ENCODE results near the gene ZNF532.
"Not testable (repeated sequence)": the region's sequence is repeated elsewhere in the genome, so short reads cannot be mapped to it uniquely, and the experiment has no call there.

ZNF532 gene

DNA sequence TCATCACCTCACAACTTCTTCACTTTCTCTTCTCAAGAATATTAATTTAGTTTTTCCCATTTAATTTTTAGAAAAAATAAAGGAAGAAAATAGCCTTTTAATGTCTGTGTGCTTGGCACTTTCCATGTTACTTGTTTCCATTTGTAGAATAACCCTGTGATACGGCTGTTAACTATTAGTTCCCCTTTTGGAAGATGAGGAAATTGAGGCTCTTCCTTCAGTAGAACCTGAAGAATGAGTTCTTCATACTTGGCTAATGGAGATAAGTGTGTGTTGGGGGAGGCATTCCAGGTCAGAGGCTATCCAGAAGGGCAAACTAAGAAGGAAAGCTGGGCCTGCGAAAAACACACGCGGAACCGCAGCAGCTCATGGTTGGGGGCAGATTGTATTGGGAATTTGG, 38.3 kb downstream of the ZNF532 start:
- DNase-seq: no peak

DNA sequence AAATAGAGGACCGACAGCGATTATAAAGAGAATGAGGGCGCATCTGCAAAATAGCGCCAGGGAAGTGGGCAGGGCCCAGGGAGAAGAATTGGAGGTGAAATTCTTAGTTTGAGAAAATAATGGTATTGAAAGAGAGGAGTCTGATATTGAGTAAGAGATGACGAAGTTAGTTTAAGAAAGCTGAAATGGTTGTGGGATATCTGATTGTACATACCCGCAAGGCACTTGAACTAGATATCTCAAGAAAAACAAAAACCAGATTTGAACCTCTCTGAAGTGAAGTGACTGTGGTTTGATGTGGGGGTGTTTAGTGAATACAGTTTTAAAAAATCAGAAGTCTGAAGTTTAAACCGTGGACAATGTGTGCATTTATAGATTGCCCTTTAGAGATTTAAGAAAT, 38.9 kb downstream of the ZNF532 start:
- no peak for DNase-seq

DNA sequence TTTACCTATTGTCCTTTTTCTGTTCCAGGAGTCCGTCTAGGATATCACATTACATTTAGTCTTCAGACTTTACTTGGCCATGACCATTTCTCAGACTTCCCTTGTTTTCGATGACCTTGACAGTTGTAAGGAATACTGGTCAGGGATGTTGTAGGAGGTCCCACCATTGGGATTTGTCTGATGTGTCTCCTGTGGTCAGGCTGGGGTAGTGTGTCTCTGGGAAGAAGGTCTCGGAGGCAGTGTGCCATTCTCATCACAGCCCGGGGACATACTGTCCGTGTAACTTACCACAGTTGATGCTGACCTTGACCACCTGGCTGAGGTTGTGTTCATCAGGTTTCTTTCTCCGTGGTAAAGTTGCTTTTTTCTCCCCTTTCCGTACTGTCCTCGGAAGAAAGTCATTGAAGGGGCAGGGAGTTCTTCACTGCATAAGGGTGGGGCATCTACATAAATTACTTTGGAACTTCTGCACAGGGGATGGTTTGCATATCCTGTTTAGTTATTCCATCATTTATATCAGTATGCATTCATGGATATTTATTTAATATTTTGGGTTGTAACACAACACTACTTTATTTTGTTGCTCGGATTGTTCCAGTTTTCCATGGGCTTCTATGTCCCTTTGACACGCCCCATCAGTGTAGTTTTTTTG, 41.2 kb downstream of the ZNF532 start:
- no peak for DNase-seq

DNA sequence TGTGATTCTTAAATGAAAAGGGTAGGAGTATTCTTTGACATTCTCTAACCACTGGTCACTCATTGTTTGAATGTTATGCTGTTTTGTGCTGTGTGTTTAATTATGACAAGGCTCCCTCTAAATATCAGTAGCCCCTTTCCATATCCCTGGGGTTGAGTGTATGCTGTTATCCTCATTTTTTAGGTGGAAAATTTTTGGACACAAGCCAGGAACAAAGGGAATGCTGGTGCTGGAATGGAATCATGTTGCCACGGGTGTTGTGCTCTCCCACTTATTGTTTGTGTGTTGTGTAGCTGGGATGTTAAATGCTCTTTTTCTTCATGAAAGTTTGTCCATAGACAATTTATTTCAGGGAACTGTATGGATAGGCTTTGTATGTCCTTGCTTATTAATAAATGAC, 43.3 kb downstream of the ZNF532 start:
- no peak for DNase-seq

DNA sequence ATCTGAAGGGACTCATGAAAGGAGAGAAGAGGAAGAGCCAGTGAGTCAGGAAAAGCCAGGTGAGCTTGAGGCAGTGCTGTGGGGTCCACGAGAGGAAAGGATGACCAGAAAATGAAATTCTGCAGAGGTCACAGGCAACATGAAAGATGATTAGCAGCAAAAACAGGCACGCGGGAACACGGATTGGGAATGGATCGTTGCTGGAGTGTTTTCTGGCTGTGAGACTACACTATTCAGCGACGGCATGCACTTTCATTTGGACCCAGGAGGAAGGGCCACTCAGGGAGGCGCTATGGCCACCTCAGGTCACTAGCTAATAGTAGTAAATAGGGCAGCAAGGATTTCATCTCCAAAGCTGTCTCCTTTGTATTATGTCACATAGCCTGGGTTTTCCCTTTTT, 44.8 kb downstream of the ZNF532 start:
- DNase-seq: no peak

DNA sequence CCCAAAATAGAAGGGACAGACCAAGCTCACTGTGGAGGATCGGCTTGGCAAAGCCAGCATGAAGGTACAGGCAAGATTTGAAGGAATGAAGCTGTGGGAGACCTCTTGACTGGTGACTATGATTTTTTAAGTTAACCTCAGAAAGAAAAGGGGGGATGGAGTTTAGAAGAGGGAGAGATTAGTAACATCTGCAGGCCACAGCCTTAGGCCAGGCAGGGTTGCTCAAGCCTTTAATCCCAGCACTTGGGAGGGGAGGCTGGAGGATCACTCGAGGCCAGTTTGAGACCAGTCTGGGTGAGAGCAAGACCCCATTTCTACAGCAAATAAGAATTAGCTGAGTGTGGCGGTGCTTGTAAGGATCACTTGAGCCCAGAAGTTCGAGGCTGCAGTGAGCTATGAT, 46.6 kb downstream of the ZNF532 start:
- DNase-seq: no peak

DNA sequence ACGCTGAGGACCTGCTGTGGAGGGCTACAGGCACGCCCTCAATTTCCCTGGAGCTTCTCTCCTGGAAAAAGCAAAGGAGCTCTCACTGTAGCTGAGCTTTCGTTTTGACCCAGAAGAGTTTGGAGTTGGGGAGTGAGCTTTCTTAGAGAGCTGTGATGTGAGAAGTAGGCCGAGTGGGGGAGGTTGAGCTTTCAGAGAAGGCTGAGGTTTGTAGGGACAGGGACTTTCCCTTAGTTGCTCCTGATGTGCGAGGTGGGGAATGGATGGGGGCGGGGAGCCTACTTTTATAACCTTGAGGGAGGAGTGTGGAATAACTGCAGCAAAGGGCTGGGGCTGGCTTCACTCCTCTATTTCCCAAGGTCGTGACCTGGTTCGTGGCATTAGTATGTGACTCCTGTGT, 47.1 kb downstream of the ZNF532 start:
- no peak for DNase-seq

DNA sequence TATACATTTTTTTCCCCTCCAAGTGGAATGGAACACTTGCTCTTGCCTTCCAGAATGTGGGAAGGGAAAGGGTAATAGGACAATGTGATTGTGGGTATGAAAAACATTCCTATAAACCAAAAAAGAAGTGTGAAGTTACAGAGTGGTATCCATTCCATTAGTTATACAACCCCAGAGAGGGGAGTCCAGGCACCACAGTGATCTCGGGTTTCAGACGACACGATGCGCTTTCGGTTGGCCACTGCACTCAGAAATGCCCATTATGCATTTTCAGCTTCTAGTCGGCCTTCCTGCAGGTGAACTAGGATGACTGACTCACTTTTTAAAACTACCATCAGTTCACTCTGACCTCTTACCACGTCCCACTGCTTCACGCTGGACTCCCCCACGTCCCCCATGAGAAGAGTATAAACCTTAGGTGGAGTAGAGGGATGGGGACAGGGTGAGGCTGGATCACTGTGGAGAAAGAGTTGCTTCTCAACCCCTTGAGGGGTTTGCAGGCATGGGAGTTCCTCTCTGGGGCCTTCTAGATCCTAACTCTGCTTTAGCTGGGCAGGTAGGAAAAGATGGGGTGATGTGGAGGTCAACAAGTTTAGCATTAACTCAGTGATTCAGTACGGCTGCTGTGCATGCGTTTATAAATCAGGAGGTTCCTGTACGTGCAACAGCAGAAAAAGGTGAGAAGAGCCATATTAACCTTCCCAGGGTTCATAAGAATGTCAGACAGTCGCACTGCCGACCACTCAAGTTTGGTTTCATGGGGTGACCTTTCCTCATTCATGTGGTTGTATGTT, 50.5 kb downstream of the ZNF532 start:
- DNase-seq: no peak

DNA sequence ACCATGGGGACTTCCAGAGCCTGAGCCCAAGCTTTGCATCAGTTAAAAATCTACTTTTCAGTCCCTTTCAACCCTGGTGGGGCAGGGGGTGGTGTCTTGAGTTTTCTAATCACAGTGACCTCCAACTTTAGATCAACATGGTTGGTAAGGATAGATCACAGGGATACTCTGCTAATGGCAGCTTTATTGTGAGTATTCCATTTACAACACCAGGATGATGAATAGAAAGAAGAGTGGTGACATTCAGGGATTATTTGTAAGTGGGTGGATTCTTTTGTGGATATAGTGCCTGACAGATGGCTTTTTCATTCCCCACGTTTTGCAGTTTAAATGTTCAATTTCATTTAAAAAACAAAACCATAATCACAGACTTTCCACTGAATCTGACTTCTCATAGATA, 51.3 kb downstream of the ZNF532 start:
- DNase-seq: no peak

DNA sequence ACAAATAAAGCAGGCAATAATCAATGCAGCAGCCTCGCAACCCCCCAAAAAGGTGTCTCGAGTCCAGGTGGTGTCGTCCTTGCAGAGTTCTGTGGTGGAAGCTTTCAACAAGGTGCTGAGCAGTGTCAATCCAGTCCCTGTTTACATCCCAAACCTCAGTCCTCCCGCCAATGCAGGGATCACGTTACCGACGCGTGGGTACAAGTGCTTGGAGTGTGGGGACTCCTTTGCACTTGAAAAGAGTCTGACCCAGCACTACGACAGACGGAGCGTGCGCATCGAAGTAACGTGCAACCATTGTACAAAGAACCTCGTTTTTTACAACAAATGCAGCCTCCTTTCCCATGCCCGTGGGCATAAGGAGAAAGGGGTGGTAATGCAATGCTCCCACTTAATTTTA, 55.3 kb downstream of the ZNF532 start:
- not testable (repeated sequence) for DNase-seq

DNA sequence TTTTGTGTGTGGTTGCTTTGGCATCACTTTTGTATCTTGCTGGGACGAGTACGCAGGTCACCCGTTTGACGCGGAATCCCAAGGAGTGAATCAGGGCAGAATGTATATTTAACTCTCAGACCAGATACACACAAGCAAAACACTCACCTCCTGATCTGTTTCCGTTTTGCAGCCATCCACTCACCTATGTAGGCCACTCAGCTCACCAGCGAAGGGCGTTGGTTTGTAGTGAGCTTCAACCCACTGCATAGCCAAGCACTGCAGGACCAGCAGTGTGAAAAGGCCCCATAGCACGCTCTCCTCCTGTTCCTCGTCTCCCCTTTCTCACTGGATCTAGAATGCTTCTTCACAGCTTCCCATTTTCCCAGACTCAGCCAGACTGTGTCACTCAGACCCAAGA, 58.3 kb downstream of the ZNF532 start:
- DNase-seq: no peak

DNA sequence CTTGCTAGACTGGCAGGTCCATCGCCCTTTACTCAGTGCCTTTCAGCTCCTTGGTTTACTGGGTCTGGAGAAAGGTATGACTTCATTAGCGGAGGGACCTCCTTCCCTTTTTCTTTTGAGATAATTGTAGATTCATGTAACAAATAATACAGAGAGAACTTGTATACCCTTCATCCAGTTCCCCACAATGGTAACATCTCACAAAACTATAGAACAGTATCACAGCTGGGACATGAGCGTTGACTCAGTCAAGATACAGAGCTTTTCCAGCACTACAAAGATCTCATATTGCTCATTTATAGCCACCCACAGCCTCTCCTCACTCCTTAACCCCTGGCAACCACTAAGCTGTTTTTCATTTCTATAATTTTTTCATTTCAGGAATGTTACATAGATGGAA, 59.8 kb downstream of the ZNF532 start:
- no peak for DNase-seq

DNA sequence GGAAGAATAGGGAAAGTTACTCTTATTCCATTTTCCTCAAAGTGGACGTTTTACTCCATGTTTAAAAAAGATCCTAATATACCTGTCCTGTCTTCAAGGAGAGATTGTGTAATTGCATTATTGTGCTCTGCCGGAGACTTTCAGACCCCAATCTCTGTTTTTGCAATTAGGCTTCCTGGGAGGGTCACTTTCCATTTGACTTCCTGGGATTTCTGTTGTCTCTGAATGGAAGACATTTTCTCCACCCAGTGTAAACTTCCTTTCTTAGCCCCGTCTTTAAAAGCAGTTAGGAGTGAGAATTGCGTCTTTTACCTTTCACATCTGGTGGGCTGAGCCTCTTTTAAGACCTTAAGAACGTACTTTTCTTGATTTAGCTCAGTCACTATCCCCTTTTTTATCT, 63.0 kb downstream of the ZNF532 start:
- DNase-seq: no peak

DNA sequence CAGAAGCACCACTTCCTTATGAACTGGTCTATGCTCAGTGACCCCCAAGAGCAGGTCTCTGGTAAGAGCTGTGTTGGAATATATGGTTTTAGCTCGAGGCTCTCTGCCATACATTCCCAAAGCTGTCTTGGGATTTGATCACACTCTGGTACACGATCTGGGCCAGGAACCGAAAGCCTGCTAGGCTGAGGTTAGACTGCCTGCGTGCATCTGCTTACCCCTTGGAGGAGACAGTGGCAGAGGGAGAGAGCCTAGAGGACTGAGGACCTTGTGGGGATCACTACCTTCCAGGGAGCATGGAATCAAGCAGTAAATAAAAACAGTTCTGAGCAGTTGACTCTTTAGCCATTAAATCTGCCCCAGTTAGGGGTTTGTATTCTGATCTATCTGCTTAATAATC, 63.7 kb downstream of the ZNF532 start:
- no peak for DNase-seq

DNA sequence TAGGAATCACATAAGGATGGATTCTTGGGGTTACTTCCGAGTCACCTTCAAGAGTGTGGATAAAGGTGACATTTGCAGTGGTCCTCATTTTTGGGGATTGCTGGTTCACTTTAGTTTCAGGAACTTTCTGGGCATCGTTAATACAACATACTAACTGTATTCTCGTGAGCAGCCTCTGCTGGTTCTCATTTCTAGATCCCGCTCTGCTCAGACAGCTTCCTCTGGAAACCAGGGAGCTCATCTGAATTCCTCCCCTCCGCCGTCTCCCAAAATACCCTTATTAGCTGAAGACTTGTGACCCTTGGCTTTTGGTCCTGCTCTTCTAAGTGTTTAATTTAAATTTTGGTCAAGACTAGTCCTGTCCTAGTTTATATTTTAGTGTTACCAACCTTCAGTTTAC, 64.5 kb downstream of the ZNF532 start:
- DNase-seq: no peak

DNA sequence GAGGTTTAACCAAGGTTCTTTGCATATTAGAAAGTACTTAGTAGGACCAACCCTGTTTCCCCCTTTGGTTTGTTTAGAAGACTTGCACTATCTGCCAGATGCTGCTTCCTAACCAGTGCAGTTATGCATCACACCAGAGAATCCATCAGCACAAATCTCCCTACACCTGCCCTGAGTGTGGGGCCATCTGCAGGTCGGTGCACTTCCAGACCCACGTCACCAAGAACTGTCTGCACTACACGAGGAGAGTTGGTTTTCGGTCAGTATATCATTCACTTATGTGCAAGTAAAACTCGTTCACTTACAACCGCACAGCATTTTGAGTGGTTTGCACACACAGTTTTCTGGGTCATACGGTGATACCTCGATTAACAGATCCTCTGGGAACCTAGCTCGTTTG, 69.7 kb downstream of the ZNF532 start:
- DNase-seq: peak; percentile 20

DNA sequence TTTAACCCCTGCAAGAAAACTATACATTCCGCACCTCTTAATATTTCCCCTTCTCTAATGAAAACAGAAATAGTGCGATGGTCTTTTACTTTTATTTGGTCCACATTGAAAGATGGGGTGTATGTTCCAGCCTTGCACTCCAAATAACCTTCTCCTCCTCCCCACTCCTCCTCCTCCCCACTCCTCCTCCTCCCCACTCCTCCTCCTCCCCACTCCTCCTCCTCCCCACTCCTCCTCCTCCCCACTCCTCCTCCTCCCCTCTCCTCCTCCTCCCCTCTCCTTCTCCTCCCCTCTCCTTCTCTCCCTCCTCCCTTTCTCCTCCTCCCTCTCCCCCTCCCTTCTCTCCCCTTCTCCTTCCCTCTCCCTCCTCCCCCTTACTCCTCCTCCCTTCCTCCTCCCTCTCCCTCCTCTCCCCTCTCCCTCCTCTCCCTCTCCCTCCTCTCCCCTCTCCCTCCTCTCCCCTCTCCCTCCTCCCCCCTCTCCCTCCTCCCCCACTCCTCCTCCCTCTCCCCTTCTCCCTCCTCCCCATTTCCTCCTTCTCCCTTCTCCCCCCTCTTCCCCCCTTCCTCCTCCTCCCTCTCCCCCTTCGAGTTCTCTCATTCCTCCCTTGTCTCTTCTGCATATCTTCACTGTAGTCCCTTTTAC, 70.4 kb downstream of the ZNF532 start:
- DNase-seq: no peak

DNA sequence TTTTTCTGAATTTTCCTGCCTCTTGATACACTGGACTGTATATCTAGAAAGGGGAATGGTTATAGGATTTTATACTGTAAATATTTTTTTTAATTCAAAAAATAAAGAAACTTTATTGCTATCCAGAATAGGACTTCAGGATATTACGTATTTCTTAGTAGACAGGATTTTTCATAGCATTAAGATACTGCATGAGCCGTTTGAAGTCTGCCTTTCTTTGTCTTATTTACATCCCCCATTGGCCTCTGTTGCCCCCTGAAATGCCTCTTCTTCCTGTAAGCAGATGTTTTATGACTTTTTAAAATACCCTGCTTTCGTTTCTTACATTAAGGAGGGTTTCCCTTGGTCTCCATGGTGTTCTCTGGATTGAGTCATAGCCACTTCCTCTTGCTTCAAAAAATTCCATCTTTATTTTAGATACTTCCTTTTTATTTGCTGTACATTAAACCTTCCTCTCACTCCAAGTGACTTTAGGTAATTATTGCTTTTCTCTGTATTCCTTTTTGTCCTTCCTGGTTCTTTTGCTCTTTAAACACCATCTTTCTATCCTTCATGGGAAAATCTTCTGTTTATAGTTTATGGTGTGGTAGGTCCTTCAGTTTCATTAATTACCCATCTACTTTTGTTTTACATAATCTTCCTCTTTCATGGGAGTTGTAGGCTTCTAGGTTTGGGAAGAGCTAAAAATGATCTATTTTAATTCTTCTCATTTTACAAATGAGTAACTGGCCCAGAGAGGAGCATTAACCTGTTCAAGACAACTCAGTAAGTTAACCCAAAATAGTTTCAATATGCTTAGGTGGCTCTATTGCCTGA, 72.6 kb downstream of the ZNF532 start:
- DNase-seq: no peak

DNA sequence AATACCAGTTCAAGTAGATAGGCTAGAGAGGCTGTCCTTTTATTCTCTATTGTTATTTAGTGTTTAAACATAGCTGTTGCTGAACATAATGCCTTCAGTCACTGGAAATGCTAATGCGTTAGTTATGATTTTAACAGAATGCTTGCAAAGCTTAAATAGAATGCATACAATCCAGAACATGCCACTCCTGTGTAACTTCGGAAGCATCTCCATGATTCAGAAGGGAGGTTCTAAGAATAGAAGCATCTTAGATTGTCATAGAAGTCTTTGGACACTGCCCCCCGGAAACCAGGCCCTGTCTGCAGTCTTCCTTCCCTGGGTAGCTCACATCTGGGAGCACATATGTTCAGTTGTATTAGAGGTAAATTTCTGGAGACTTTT, 73.2 kb downstream of the ZNF532 start:
- no peak for DNase-seq

DNA sequence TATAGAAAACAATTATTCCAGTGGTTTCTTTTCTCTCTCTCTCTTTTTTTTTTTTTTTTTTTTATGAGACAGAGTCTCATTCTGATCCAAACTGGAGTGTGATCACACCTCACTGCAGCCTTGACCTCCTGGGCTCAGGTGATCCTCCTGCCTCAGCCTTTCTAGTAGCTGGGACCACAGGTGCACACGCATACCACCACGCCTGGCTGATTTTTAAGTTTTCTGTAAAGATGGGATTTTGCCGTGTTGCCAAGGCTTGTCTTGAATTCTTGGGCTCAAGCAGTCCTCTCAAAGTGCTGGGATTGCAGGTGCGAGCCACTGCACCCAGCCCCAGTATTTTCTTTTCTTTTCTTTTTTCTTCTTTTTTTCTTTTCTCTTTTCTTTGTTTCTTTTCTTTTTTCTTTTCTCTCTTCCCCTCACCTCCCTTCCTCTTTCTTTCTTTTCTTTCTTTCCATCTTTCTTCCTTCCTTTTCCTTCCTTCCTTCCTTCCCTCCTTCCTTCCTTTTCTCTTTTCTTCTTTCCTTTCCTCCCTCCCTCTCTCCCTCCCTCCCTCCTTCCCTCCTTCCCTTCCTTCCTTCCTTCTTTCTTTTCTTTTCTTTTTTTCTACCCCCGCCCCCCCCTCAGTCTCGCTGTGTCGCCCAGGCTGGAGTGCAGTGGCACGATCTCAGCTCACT, 76.9 kb downstream of the ZNF532 start:
- DNase-seq: no peak

DNA sequence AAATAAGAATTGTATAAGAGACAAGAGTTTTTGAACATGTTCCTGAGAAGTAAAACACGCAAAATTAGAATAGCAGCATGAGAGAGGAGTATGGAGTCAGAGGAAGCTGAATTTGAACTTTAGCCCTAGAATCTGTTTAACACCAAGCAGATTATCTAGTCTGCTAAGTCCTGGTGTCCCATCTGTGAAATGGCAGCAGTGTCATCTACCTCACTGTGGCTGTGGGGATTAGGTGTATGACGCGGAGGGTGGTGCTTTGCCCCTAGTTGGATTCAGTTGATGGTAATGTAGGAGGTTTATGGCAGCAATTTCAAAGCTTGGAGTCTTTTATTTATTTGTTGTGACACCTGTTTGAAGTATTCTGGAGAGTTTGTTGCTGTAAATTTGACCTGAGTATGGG, 79.2 kb downstream of the ZNF532 start:
- no peak for DNase-seq

DNA sequence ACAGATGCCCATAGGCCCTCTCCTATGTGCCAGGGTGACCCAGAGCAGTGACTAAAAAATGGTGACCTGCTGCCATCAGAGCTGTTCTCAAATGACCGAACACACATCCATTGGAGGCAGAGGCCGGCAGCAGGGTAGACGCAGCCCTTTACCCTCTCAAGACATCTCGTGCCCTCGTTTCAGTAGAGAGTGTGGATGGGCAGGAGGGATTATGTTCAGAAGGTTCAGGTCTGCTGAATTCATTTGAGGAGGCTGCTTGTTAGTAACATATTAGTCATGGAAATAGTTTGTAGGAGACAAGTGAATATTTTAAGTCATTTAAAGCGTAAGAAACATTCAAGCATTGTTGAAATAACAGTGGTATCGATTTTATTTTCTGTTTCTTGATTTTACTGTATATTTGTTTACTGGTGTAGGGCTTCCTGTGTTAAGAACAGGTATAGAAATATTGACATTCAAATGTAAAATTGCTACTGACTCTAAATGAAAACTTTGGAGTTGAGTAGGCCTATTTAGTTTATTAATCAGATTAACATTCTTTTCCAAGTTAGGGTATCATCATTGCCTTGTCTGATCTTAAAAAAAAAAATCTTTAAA, 82.6 kb downstream of the ZNF532 start:
- no peak for DNase-seq

DNA sequence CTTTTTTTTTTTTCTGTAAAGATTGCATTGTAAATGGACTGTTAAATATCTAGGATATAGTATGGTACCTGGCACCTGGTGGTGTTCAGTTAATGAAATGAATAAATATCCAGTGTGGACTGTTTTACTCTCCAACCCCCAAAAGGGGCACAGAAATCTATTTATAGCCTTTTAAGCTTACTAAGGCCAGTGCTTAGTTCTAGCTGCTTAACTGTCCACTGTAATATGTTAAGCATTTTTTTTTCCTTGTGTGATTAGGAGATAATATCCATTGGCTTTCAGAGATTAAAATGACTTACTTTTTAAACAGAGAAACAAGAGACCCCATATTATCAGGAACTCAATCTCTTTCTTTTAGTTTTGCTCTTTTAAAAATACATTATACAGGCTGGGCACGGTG, 84.4 kb downstream of the ZNF532 start:
- DNase-seq: no peak
